Fibroblast of lung (primary cell): ENCODE data around the gene TMEM208. TPM values are rescaled to one million over a fixed set of nuclear protein-coding genes. Genes with fewer than 3 reads are reported as not detected.

Experiments
- DNase-seq, 2 donors: peaks; one replicate each; pipeline versions ENCODE4 v3.0.0 to v3.0.0-alpha.2; 2010; ENCODE audit warnings: low read depth in 2 of 2
- H2AFZ ChIP-seq: 2 replicates; pipeline ENCODE4 v1.5.1; 2012; ENCODE audit warnings: low read length, control low read depth, inconsistent platforms
- H3K27ac ChIP-seq: 2 replicates; pipeline ENCODE4 v1.5.1; 2011; ENCODE audit warnings: low read length, control low read depth; ENCODE audit not compliant: insufficient read depth
- H3K27me3 ChIP-seq: 2 replicates; pipeline ENCODE4 v1.5.1; 2011; ENCODE audit warnings: mild to moderate bottlenecking, low read length; ENCODE audit not compliant: control insufficient read depth, insufficient read depth
- H3K36me3 ChIP-seq: 2 replicates; pipeline ENCODE4 v1.5.1; 2011; ENCODE audit warnings: low read length; ENCODE audit not compliant: control insufficient read depth, insufficient read depth
- H3K4me1 ChIP-seq: 2 replicates; pipeline ENCODE4 v1.5.1; 2011; ENCODE audit warnings: low read length; ENCODE audit not compliant: control insufficient read depth, insufficient read depth; ENCODE audit errors: extremely low read depth
- H3K4me2 ChIP-seq: 2 replicates; pipeline ENCODE4 v1.5.1; 2011; ENCODE audit warnings: low read length, control low read depth; ENCODE audit not compliant: insufficient read depth; ENCODE audit errors: extremely low read depth
- H3K4me3 ChIP-seq, 4 experiments: fragments of 200-600 bp in 1 of 4; sonication (generic) in 1 of 4; replicated peaks in 1 of 4; 2 replicates each; pipeline ENCODE4 v1.5.1; 2011 to 2016; ENCODE audit warnings: low read length in 4 of 4, low read depth in 3 of 4, mild to moderate bottlenecking in 3 of 4, control low read depth in 2 of 4, inconsistent platforms in 1 of 4, mixed read lengths in 1 of 4; ENCODE audit not compliant: insufficient read depth in 1 of 4; ENCODE audit errors: control extremely low read depth in 1 of 4
- H3K79me2 ChIP-seq: 2 replicates; pipeline ENCODE4 v1.5.1; 2012; ENCODE audit warnings: mild to moderate bottlenecking, low read length, inconsistent platforms; ENCODE audit not compliant: control insufficient read depth, insufficient read depth
- H3K9ac ChIP-seq: 2 replicates; pipeline ENCODE4 v1.5.1; 2011; ENCODE audit warnings: mild to moderate bottlenecking, low read length, control low read depth; ENCODE audit not compliant: insufficient read depth
- H3K9me3 ChIP-seq: 2 replicates; pipeline ENCODE4 v1.5.1; 2012; ENCODE audit warnings: low read depth, low read length; ENCODE audit not compliant: control insufficient read depth, insufficient read depth
- H4K20me1 ChIP-seq: 2 replicates; pipeline ENCODE4 v1.5.1; 2011; ENCODE audit warnings: low read length; ENCODE audit not compliant: control insufficient read depth, insufficient read depth; ENCODE audit errors: extremely low read depth
- CTCF ChIP-seq, 2 donors: IDR thresholded peaks in 1 of 2; conservative IDR thresholded peaks in 1 of 2; 1 replicate in 1 of 2; 2 replicates in 1 of 2; pipeline ENCODE4 v1.5.1; 2011 to 2012; ENCODE audit warnings: low read length in 2 of 2, control low read depth in 1 of 2, inconsistent platforms in 1 of 2, low read depth in 1 of 2, mild to moderate bottlenecking in 1 of 2
- EZH2 ChIP-seq: IDR thresholded peaks from 2 replicates; pipeline ENCODE4 v1.5.1; 2012; ENCODE audit warnings: low read length, control low read depth, mild to moderate bottlenecking; ENCODE audit errors: missing control alignments
- polyA plus RNA-seq, 2 donors: library from polyadenylated mRNA; depleted of rRNA in 1 of 2; stranded (reverse) in 1 of 2; unstranded in 1 of 2; fragments of >200 nt; gene quantifications; 2 replicates each; pipeline ENCODE4 v1.2.1, GENCODE V29; 2011 to 2012; ENCODE audit warnings: missing spikeins in 1 of 2
- total RNA-seq: library from RNA; depleted of rRNA; stranded (reverse); fragments of >200 nt; gene quantifications from 2 replicates; pipeline ENCODE4 v1.2.1, GENCODE V29; 2014

The TMEM208 gene
- total and polyA plus RNA-seq, 2 donors (not counting 1 experiment from before 2014, with no cell fraction given), result 26.3 to 43.2 TPM

GRCh38 chr16:67199011-67199807 lies 27.7 kb upstream of the TMEM208 start, which contains the start of gene ELMO3:
Gene ELMO3 (plus strand): TSS chr16:67199131. CDS start chr16:67199327, 196 bp downstream.
- no peak for DNase-seq
- no peaks in the 10 kb centered on the region for H4K20me1 ChIP-seq
- H3K36me3 ChIP-seq, result peaks cover 54% of the 10 kb centered on the region
- H3K9ac ChIP-seq, result no peak within 1 kb of the TSS
- H3K4me3 ChIP-seq, result no peak within 1 kb of the TSS
- H3K9me3 ChIP-seq, result no peaks in the 10 kb centered on the region
- no peak within 1 kb of the TSS for H3K27ac ChIP-seq
- H3K4me2 ChIP-seq, result no peak within 1 kb of the TSS
- TF ChIP-seq CTCF (conservative IDR thresholded peaks at IDR 0.05 in 1 of 2, IDR thresholded peaks at IDR 0.05 in 1 of 2; ENCODE audit: low read depth in 1 of 2, low read length in 2 of 2) (peak in 1 of 2 donors; percentile 36), EZH2 (no peak)
- no peak within 1 kb of the TSS for H2AFZ ChIP-seq
- H3K79me2 ChIP-seq, result peaks cover 6% of the 10 kb centered on the region
- no peaks in the 10 kb centered on the region for H3K4me1 ChIP-seq
- no peaks in the 10 kb centered on the region for H3K27me3 ChIP-seq

GRCh38 chr16:67199808-67200198 lies 27.1 kb upstream of the TMEM208 start:
- no peak overlapping the region for H2AFZ ChIP-seq
- H3K36me3 ChIP-seq, result peaks cover 50% of the 10 kb centered on the region
- no peak overlapping the region for H3K4me2 ChIP-seq
- no peaks in the 10 kb centered on the region for H3K9me3 ChIP-seq
- H3K79me2 ChIP-seq, result peaks cover under 1% of the 10 kb centered on the region
- TF ChIP-seq EZH2, result no peak
- TF ChIP-seq CTCF (conservative IDR thresholded peaks at IDR 0.05 in 1 of 2, IDR thresholded peaks at IDR 0.05 in 1 of 2; ENCODE audit: low read depth in 1 of 2, low read length in 2 of 2), result no peak
- H4K20me1 ChIP-seq, result no peaks in the 10 kb centered on the region
- H3K27me3 ChIP-seq, result no peaks in the 10 kb centered on the region
- H3K4me3 ChIP-seq, result no peak overlapping the region
- no peak overlapping the region for H3K27ac ChIP-seq
- no peak for DNase-seq
- H3K4me1 ChIP-seq, result no peaks in the 10 kb centered on the region
- H3K9ac ChIP-seq, result no peak overlapping the region

GRCh38 chr16:67200491-67200890 lies 26.4 kb upstream of the TMEM208 start:
- Histone ChIP-seq H3K4me3 (no peak overlapping the region), H3K9me3 (no peaks in the 10 kb centered on the region), H3K9ac (no peak overlapping the region), H4K20me1 (no peaks in the 10 kb centered on the region), H3K4me1 (no peaks in the 10 kb centered on the region), H3K4me2 (no peak overlapping the region), H2AFZ (no peak overlapping the region), H3K27me3 (no peaks in the 10 kb centered on the region), H3K79me2 (no peaks in the 10 kb centered on the region), H3K36me3 (peaks cover 46% of the 10 kb centered on the region), H3K27ac (no peak overlapping the region)
- TF ChIP-seq CTCF (conservative IDR thresholded peaks at IDR 0.05 in 1 of 2, IDR thresholded peaks at IDR 0.05 in 1 of 2; ENCODE audit: low read depth in 1 of 2, low read length in 2 of 2), result no peak
- no peak for TF ChIP-seq EZH2
- no peak for DNase-seq
